ENCODE results near the gene GLRX.
A peak's percentile ranks its signal among the peaks of the same experiment; 100 is the strongest.
"Not testable (repeated sequence)": the region's sequence is repeated elsewhere in the genome, so short reads cannot be mapped to it uniquely, and the experiment has no call there.

Gene GLRX

GRCh38 chr5:95851141-95851540 lies 28.6 kb upstream of the GLRX start:
- not testable (repeated sequence) for DNase-seq

GRCh38 chr5:95850391-95850894 lies 27.9 kb upstream of the GLRX start:
- DNase-seq, result no peak

- no peak for DNase-seq
Observed at GRCh38 chr5:95848701-95849100, 26.2 kb upstream of the GLRX start.

- DNase-seq, result no peak
Observed at GRCh38 chr5:95847261-95847592, 24.7 kb upstream of the GLRX start.

GRCh38 chr5:95846554-95847260 lies 24.2 kb upstream of the GLRX start:
- peak; percentile 9 for DNase-seq

GRCh38 chr5:95845391-95845790 lies 22.9 kb upstream of the GLRX start:
- no peak for DNase-seq

GRCh38 chr5:95843733-95844223 lies 21.3 kb upstream of the GLRX start:
- DNase-seq, result no peak

GRCh38 chr5:95842854-95843544 lies 20.5 kb upstream of the GLRX start:
- DNase-seq, result peak; percentile 70

- no peak for DNase-seq
Observed at GRCh38 chr5:95841914-95842812, 19.6 kb upstream of the GLRX start.

- DNase-seq, result no peak
Observed at GRCh38 chr5:95840956-95841705, 18.6 kb upstream of the GLRX start.

GRCh38 chr5:95839658-95840057 lies 17.1 kb upstream of the GLRX start:
- DNase-seq, result no peak

GRCh38 chr5:95838556-95838955 lies 16.0 kb upstream of the GLRX start:
- DNase-seq, result no peak

- no peak for DNase-seq
Observed at GRCh38 chr5:95838001-95838520, 15.5 kb upstream of the GLRX start.

- no peak for DNase-seq
Observed at GRCh38 chr5:95837492-95837891, 15.0 kb upstream of the GLRX start.

- DNase-seq, result not testable (repeated sequence)
Observed at GRCh38 chr5:95836971-95837370, 14.4 kb upstream of the GLRX start.

- DNase-seq, result no peak
Observed at GRCh38 chr5:95836544-95836943, 14.0 kb upstream of the GLRX start.

GRCh38 chr5:95835682-95836385 lies 13.3 kb upstream of the GLRX start:
- no peak for DNase-seq

GRCh38 chr5:95832664-95833063 lies 10.1 kb upstream of the GLRX start:
- no peak for DNase-seq

GRCh38 chr5:95830226-95830625 lies 7.7 kb upstream of the GLRX start:
- no peak for DNase-seq

GRCh38 chr5:95827892-95828246 lies 5.3 kb upstream of the GLRX start:
- no peak for DNase-seq

Data from SIG-M5 (cell line).